ENCODE results near the gene L1TD1.
"Not testable (repeated sequence)": the region's sequence is repeated elsewhere in the genome, so short reads cannot be mapped to it uniquely, and the experiment has no call there.

The L1TD1 gene

GRCh38 chr1:62237950-62238374, 43.3 kb downstream of the L1TD1 start:
- no peak overlapping the region for H3K4me3 ChIP-seq (replicated peaks; ENCODE audit: low read depth, low read length)
- TF ChIP-seq, protein P1, sequence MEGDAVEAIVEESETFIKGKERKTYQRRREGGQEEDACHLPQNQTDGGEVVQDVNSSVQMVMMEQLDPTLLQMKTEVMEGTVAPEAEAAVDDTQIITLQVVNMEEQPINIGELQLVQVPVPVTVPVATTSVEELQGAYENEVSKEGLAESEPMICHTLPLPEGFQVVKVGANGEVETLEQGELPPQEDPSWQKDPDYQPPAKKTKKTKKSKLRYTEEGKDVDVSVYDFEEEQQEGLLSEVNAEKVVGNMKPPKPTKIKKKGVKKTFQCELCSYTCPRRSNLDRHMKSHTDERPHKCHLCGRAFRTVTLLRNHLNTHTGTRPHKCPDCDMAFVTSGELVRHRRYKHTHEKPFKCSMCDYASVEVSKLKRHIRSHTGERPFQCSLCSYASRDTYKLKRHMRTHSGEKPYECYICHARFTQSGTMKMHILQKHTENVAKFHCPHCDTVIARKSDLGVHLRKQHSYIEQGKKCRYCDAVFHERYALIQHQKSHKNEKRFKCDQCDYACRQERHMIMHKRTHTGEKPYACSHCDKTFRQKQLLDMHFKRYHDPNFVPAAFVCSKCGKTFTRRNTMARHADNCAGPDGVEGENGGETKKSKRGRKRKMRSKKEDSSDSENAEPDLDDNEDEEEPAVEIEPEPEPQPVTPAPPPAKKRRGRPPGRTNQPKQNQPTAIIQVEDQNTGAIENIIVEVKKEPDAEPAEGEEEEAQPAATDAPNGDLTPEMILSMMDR (IDR thresholded peaks at IDR 0.05; ENCODE audit: low read depth, low read length, missing control alignments): no peak
- no peak for DNase-seq (ENCODE audit: extremely low read depth, low read depth)

DNA sequence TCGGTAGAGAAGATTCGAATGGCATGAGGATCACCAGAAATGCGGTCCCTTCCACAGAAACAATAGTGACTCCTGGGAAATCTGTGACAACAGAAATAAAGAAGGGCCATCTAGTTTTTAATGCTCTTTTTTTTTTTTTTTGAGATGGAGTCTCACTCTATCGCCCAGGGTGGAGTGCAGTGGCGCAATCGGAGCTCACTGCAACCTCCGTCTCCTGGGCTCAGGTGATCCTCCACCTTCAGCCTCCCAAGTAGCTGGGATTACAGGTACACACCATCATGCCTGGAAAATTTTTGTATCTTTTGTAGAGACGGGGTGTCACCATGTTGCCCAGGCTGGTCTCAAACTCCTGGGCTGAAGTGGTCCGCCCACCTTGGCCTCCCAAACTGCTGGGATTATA, 43.9 kb downstream of the L1TD1 start:
- DNase-seq (ENCODE audit: extremely low read depth, low read depth): no peak
- TF ChIP-seq, protein P1 (IDR thresholded peaks at IDR 0.05; ENCODE audit: low read depth, low read length, missing control alignments): no peak
- no peak overlapping the region for H3K4me3 ChIP-seq (replicated peaks; ENCODE audit: low read depth, low read length)

DNA sequence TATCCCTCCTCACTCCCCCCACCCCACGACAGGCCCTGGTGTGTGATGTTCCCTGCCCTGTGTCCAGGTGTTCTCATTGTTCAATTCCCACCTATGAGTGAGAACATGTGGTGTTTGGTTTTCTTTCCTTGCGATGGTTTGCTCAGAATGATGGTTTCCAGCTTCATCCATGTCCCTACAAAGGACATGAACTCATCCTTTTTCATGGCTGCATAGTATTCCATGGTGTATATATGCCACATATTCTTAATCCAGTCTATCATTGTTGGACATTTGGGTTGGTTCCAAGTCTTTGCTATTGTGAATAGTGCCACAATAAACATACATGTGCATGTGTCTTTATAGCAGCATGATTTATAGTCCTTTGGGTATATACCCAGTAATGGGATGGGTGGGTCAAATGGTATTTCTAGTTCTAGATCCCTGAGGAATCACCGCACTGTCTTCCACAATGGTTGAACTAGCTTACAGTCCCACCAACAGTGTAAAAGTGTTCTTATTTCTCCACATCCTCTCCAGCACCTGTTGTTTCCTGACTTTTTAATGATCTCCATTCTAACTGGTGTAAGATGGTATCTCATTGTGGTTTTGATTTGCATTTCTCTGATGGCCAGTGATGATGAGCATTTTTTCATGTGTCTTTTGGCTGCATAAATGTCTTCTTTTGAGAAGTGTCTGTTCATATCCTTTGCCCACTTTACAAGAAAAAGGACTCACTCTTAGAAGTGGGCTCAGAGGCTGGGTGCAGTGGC, 45.2 kb downstream of the L1TD1 start:
- not testable (repeated sequence) for DNase-seq (ENCODE audit: extremely low read depth, low read depth); H3K4me3 ChIP-seq (replicated peaks; ENCODE audit: low read depth, low read length)

DNA sequence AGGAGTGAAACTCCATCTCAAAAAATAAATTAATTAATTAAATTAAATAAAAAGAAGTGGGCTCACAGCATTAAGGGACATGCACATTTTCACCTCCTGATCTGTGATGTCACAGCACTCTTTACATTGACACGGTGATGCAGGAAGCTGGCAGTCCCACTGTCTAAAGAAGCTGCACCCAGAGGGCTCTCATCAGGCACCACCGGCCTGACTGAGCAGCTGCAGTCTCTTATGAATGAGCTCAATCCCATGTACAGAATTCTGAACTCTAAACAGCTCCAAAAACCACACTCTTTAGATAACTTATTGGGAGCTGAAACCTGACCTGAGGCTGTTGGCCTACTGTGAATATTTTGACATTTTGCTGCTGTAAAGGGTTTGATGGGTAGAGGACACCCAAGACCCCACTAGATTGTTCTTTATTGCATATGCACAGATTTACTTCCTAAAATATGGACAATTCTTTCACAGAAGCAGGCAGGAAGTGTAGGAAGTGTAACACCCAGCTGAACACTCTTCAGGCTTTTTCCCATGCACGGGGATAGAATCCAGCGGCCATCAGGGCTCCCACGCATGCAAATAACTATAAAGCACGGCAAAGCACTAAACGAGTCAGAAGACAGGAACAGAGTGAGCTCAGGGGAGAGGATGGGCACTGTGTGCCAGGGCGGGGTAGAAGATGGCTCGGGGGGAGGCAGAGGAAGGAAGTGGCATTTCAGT, 46.2 kb downstream of the L1TD1 start:
- DNase-seq (ENCODE audit: extremely low read depth, low read depth): no peak

GRCh38 chr1:62241371-62242131, 46.9 kb downstream of the L1TD1 start:
- TF ChIP-seq, protein P1 (IDR thresholded peaks at IDR 0.05; ENCODE audit: low read depth, low read length, missing control alignments): no peak
- no peak for DNase-seq (ENCODE audit: extremely low read depth, low read depth)
- H3K4me3 ChIP-seq (replicated peaks; ENCODE audit: low read depth, low read length): no peak overlapping the region

More for the DNA sequence above, 46.2 kb downstream of the L1TD1 start:
- TF ChIP-seq, protein P1 (IDR thresholded peaks at IDR 0.05; ENCODE audit: low read depth, low read length, missing control alignments): no peak
- H3K4me3 ChIP-seq (replicated peaks; ENCODE audit: low read depth, low read length): no peak overlapping the region

DNA sequence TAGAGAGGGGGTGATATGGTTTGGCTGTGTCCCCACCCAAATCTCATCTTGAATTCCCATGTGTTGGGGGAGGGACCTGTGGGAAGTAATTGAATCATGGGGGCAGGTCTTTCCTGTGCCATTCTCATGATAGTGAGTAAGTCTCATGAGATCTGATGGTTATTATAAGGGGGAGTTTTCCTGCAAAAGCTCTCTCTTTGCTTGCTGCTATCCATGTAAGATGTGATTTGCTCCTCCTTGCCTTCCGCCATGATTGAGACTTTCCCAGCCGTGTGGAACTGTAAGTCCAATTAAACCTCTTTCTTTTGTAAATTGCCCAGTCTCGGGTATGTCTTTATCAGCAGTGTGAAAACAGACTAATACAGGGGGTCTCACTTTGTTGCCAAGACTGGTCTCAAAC, 49.7 kb downstream of the L1TD1 start:
- not testable (repeated sequence) for H3K4me3 ChIP-seq (replicated peaks; ENCODE audit: low read depth, low read length); DNase-seq (ENCODE audit: extremely low read depth, low read depth)

GRCh38 chr1:62245201-62245600, 50.6 kb downstream of the L1TD1 start:
- TF ChIP-seq, protein P1 (IDR thresholded peaks at IDR 0.05; ENCODE audit: low read depth, low read length, missing control alignments): no peak
- DNase-seq (ENCODE audit: extremely low read depth, low read depth): no peak
- H3K4me3 ChIP-seq (replicated peaks; ENCODE audit: low read depth, low read length): no peak overlapping the region
